DMS153 treated with DMSO at 0.1 percent for 48 hours (cell line): ENCODE data around the gene IQCK.

Experiments used
- DNase-seq: peaks from one replicate; lab custom pipeline; 2025; ENCODE audit not compliant: unreplicated experiment; lab: John Stamatoyannopoulos, UW

Gene IQCK

GRCh38 chr16:19857593-19858339, 139.7 kb downstream of the IQCK start:
- DNase-seq = no peak

- DNase-seq = no peak
Measured at GRCh38 chr16:19858340-19859018, 140.4 kb downstream of the IQCK start.

GRCh38 chr16:19859166-19859565, 141.1 kb downstream of the IQCK start:
- no peak for DNase-seq

- no peak for DNase-seq
Measured at GRCh38 chr16:19859603-19860002, 141.5 kb downstream of the IQCK start.

- DNase-seq = no peak
Measured at GRCh38 chr16:19860166-19861041, 142.3 kb downstream of the IQCK start.

- DNase-seq = no peak
Measured at GRCh38 chr16:19861133-19861532, 143.1 kb downstream of the IQCK start.

- DNase-seq = no peak
Measured at GRCh38 chr16:19861811-19862327, 143.8 kb downstream of the IQCK start.

- no peak for DNase-seq
Measured at GRCh38 chr16:19863990-19864389, 145.9 kb downstream of the IQCK start.

- no peak for DNase-seq
Measured at GRCh38 chr16:19864566-19864965, 146.5 kb downstream of the IQCK start.

- no peak for DNase-seq
Measured at GRCh38 chr16:19868421-19868820, 150.3 kb downstream of the IQCK start.

- DNase-seq = no peak
Measured at GRCh38 chr16:19871721-19872120, 153.7 kb downstream of the IQCK start.

GRCh38 chr16:19872179-19872863, 154.2 kb downstream of the IQCK start:
- DNase-seq = no peak

- DNase-seq = no peak
Measured at GRCh38 chr16:19872935-19873334, 154.9 kb downstream of the IQCK start.

GRCh38 chr16:19874026-19874425, 156.0 kb downstream of the IQCK start:
- no peak for DNase-seq

GRCh38 chr16:19874851-19875546, 156.9 kb downstream of the IQCK start:
- DNase-seq = peak; percentile 51

- DNase-seq = no peak
Measured at GRCh38 chr16:19875900-19876299, 157.8 kb downstream of the IQCK start.

- DNase-seq = no peak
Measured at GRCh38 chr16:19876501-19877059, 158.5 kb downstream of the IQCK start.

GRCh38 chr16:19878757-19879156, 160.7 kb downstream of the IQCK start:
- no peak for DNase-seq

- peak; percentile 12 for DNase-seq
Measured at GRCh38 chr16:19879241-19879792, 161.2 kb downstream of the IQCK start.

GRCh38 chr16:19881028-19881427, 163.0 kb downstream of the IQCK start:
- no peak for DNase-seq
